Measurements from ENCODE around the gene PCBD2.
"Not testable (repeated sequence)": the region's sequence is repeated elsewhere in the genome, so short reads cannot be mapped to it uniquely, and the experiment has no call there.

PCBD2 gene

DNA sequence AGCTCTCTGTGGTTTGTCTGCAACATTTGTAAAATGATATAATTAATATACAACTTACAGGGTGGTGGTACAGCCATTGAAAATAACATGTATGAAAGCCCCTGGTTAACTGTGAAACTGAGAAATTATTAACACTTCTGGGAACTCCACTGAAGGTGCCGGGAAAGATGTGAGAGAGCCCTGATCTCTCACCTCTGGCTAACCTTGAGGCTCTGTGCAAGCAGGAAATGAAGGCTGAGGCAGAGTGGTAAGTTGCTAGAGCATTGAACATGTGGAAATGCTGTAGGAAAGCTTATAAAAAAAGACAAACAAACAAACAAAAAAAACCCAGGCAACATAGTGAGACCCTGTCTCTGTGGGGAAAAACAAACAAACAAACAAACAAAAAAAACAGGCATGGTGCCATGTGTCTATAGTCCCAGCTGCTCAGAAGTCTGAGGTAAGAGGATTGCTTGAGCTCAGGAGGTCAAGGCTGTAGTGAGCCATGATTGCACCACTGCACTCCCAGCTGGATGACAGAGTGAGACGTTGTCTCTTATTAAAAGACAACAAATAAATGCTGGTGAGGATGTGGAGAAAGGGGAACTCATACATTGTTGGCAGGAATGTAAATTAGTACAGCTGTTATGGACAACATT lies 70.3 kb downstream of the PCBD2 start:
- H3K9ac ChIP-seq (ENCODE audit: low read depth in 1 of 2, low read length in 2 of 2), result no peak overlapping the region
- H3K9me3 ChIP-seq (ENCODE audit: control insufficient read depth in 2 of 2, low read length in 2 of 2), result peaks cover 3 to 4% of the 10 kb centered on the region in 2 donors
- H3K36me3 ChIP-seq (ENCODE audit: control insufficient read depth in 2 of 2, insufficient read depth in 2 of 2, low read length in 2 of 2), result no peaks in the 10 kb centered on the region
- no peak overlapping the region for H3K4me3 ChIP-seq (ENCODE audit: low read length in 2 of 2)
- H3K27ac ChIP-seq (ENCODE audit: low read depth in 2 of 2, low read length in 2 of 2), result no peak overlapping the region
- no peaks in the 10 kb centered on the region for H3K27me3 ChIP-seq (ENCODE audit: control insufficient read depth in 2 of 2, insufficient read depth in 2 of 2, low read length in 2 of 2)
- no peaks in the 10 kb centered on the region for H3K4me1 ChIP-seq (ENCODE audit: control insufficient read depth in 2 of 2, insufficient read depth in 2 of 2, low read length in 2 of 2)

DNA sequence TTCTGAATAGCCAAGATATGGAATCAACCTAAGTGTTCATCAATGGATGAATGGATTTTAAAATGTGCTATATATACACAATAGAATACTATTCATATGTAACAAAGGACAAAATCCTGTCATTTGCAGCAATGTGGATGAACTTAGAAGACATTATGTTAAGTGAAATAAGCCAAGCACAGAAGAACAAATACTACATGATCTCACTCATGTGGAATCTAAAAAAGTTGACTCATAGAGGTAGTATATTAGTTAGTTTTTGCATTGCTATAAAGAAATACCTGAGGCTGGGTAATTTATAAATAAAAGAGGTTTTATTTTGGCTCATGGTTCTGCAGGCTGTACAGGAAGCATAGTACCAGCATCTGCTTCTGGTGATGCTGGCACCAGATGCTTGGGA lies 70.9 kb downstream of the PCBD2 start:
- Histone ChIP-seq H3K36me3 (ENCODE audit: control insufficient read depth in 2 of 2, insufficient read depth in 2 of 2, low read length in 2 of 2) (no peaks in the 10 kb centered on the region), H3K9me3 (ENCODE audit: control insufficient read depth in 2 of 2, low read length in 2 of 2) (peaks cover 3 to 4% of the 10 kb centered on the region in 2 donors), H3K27ac (ENCODE audit: low read depth in 2 of 2, low read length in 2 of 2) (no peak overlapping the region), H3K27me3 (ENCODE audit: control insufficient read depth in 2 of 2, insufficient read depth in 2 of 2, low read length in 2 of 2) (no peaks in the 10 kb centered on the region), H3K4me1 (ENCODE audit: control insufficient read depth in 2 of 2, insufficient read depth in 2 of 2, low read length in 2 of 2) (no peaks in the 10 kb centered on the region), H3K4me3 (ENCODE audit: low read length in 2 of 2) (no peak overlapping the region), H3K9ac (ENCODE audit: low read depth in 1 of 2, low read length in 2 of 2) (no peak overlapping the region)

DNA sequence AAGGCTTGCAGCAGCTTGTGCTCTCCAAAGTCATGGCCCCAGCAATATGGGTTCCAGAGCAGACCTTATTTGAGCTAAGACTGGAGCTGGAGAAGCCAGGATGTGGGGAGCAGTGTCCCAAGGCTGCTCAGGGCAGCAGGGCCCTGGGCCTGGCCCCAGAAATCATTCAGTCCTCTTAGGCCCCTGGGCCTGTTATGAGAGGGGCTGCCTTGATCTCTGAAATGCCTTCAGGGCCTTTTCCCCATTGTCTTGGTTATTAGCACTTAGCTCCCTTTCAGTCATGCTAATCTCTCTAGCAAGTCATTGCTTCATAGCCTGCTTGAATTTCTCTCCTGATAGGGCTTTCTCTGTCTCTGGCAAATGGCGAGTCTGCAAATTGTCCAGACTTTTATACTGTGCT lies 71.9 kb downstream of the PCBD2 start:
- Histone ChIP-seq H3K36me3 (ENCODE audit: control insufficient read depth in 2 of 2, insufficient read depth in 2 of 2, low read length in 2 of 2) (no peaks in the 10 kb centered on the region), H3K9me3 (ENCODE audit: control insufficient read depth in 2 of 2, low read length in 2 of 2) (peaks cover 3 to 8% of the 10 kb centered on the region in 2 donors), H3K4me1 (ENCODE audit: control insufficient read depth in 2 of 2, insufficient read depth in 2 of 2, low read length in 2 of 2) (no peaks in the 10 kb centered on the region), H3K27ac (ENCODE audit: low read depth in 2 of 2, low read length in 2 of 2) (no peak overlapping the region), H3K27me3 (ENCODE audit: control insufficient read depth in 2 of 2, insufficient read depth in 2 of 2, low read length in 2 of 2) (no peaks in the 10 kb centered on the region), H3K9ac (ENCODE audit: low read depth in 1 of 2, low read length in 2 of 2) (no peak overlapping the region), H3K4me3 (ENCODE audit: low read length in 2 of 2) (no peak overlapping the region)

DNA sequence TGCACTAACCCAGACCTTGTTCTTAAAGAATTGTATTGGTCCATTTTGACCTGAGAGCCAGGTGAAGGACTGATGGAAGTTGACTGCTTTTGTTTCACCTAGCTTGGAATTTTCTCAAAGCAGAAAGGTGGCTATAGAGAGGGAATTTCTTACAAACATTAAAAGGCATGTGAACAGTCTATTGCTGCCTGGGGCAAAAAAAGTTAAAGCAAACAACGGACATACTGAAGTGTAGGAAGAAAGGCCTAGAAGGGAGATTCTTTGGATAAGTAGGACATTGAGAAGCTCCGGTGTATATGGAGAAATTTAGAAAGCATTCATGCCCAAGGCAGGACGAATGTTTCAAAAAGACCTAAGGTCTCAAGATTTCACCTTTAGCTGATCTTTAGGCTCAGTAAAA lies 74.5 kb downstream of the PCBD2 start:
- Histone ChIP-seq H3K4me3 (ENCODE audit: low read length in 2 of 2) (no peak overlapping the region), H3K9ac (ENCODE audit: low read depth in 1 of 2, low read length in 2 of 2) (no peak overlapping the region), H3K36me3 (ENCODE audit: control insufficient read depth in 2 of 2, insufficient read depth in 2 of 2, low read length in 2 of 2) (no peaks in the 10 kb centered on the region), H3K9me3 (ENCODE audit: control insufficient read depth in 2 of 2, low read length in 2 of 2) (peaks cover 3 to 14% of the 10 kb centered on the region in 2 donors), H3K4me1 (ENCODE audit: control insufficient read depth in 2 of 2, insufficient read depth in 2 of 2, low read length in 2 of 2) (no peaks in the 10 kb centered on the region), H3K27ac (ENCODE audit: low read depth in 2 of 2, low read length in 2 of 2) (no peak overlapping the region), H3K27me3 (ENCODE audit: control insufficient read depth in 2 of 2, insufficient read depth in 2 of 2, low read length in 2 of 2) (no peaks in the 10 kb centered on the region)

DNA sequence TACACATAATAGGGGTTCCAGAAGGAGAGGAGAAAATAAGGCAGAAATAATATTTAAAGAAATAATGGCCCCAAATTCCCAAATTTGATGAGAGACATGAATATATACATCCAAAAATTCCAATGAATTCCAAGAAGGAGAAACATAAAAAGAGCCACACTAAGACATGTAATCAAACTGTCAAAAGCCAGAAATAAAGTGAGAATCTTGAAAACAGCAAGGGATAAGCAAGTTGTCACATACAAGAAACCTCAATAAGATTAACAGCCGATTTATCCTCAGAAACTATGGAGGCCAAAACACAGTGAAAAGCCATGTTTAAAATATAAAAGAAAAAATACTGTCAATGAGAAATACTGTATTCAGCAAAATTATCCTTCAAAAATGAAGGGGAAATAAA lies 77.3 kb downstream of the PCBD2 start:
- no peaks in the 10 kb centered on the region for H3K4me1 ChIP-seq (ENCODE audit: control insufficient read depth in 2 of 2, insufficient read depth in 2 of 2, low read length in 2 of 2)
- H3K27ac ChIP-seq (ENCODE audit: low read depth in 2 of 2, low read length in 2 of 2), result no peak overlapping the region
- H3K9ac ChIP-seq (ENCODE audit: low read depth in 1 of 2, low read length in 2 of 2), result no peak overlapping the region
- no peaks in the 10 kb centered on the region for H3K36me3 ChIP-seq (ENCODE audit: control insufficient read depth in 2 of 2, insufficient read depth in 2 of 2, low read length in 2 of 2)
- H3K27me3 ChIP-seq (ENCODE audit: control insufficient read depth in 2 of 2, insufficient read depth in 2 of 2, low read length in 2 of 2), result no peaks in the 10 kb centered on the region
- no peak overlapping the region for H3K4me3 ChIP-seq (ENCODE audit: low read length in 2 of 2)
- peaks cover 0 to 14% of the 10 kb centered on the region in 2 donors for H3K9me3 ChIP-seq (ENCODE audit: control insufficient read depth in 2 of 2, low read length in 2 of 2)

DNA sequence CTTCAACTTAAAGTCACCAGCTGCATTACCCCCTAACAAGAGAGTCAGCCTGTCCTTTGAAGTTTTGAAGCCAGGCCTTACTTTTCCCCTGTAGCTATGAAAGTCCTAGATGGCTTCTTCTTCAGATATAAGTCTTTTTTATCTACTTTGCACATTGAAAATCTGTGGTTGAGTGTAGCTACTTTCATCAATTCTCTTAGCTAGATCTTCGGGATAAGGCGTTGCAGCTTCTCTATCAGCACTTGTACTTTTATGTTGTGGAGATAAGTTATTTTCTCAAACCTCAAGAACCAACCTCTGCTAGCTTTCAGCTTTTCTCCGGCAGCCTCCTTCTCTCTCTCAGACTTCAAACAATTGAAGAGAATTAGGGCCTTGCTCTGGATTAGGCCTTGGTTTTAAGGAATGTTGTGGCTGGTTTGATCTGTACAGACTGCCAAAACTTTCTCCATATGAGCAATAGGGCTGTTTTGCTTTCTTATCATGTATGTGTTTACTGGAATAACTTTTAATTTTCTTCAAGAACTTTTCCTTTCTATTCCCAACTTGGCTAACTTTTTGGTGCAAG lies 84.4 kb downstream of the PCBD2 start:
- H3K36me3 ChIP-seq (ENCODE audit: control insufficient read depth in 2 of 2, insufficient read depth in 2 of 2, low read length in 2 of 2), result no peaks in the 10 kb centered on the region
- H3K4me1 ChIP-seq (ENCODE audit: control insufficient read depth in 2 of 2, insufficient read depth in 2 of 2, low read length in 2 of 2), result no peaks in the 10 kb centered on the region
- no peaks in the 10 kb centered on the region for H3K27me3 ChIP-seq (ENCODE audit: control insufficient read depth in 2 of 2, insufficient read depth in 2 of 2, low read length in 2 of 2)
- no peak overlapping the region for H3K4me3 ChIP-seq (ENCODE audit: low read length in 2 of 2)
- H3K27ac ChIP-seq (ENCODE audit: low read depth in 2 of 2, low read length in 2 of 2), result no peak overlapping the region
- H3K9ac ChIP-seq (ENCODE audit: low read depth in 1 of 2, low read length in 2 of 2), result no peak overlapping the region
- no peaks in the 10 kb centered on the region for H3K9me3 ChIP-seq (ENCODE audit: control insufficient read depth in 2 of 2, low read length in 2 of 2)

DNA sequence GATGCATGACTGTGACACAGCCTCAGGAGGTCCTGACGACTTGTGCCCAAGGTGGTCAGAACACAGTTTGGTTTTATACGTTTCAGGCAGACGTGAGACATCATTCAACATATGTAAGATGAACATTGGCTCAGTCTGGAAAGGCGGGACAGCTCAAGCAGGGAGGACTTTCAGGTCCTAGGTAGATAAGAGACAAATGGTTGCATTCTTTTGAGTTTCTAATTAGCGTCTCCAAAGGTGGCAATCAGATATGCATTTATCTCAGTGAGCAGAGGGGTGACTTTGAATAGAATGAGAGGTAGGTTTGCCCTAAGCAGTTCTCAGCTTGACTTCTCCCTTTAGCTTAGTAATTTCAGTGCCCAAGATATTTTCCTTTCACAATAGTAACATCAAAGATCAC lies 85.3 kb downstream of the PCBD2 start:
- H3K27me3 ChIP-seq (ENCODE audit: control insufficient read depth in 2 of 2, insufficient read depth in 2 of 2, low read length in 2 of 2); H3K27ac ChIP-seq (ENCODE audit: low read depth in 2 of 2, low read length in 2 of 2); H3K36me3 ChIP-seq (ENCODE audit: control insufficient read depth in 2 of 2, insufficient read depth in 2 of 2, low read length in 2 of 2): not testable (repeated sequence)

DNA sequence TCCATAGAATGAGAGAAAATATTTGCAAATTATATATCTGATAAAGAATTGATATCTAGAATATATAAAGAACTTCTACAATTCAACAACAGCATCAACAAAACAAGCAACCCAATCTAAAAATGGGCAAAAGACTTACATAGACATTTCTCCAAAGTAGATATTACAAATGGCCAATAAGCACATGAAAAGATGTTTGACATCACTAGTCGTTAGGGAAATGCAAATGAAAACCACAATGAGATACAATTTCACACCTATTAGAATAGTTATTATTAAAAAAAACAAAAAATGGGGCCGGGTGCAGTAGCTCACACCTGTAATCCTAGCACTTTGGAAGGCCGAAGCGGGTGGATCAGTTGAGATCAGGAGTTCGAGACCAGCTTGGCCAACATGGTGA lies 87.2 kb downstream of the PCBD2 start:
- no peaks in the 10 kb centered on the region for H3K4me1 ChIP-seq (ENCODE audit: control insufficient read depth in 2 of 2, insufficient read depth in 2 of 2, low read length in 2 of 2)
- H3K36me3 ChIP-seq (ENCODE audit: control insufficient read depth in 2 of 2, insufficient read depth in 2 of 2, low read length in 2 of 2), result no peaks in the 10 kb centered on the region
- no peaks in the 10 kb centered on the region for H3K9me3 ChIP-seq (ENCODE audit: control insufficient read depth in 2 of 2, low read length in 2 of 2)
- no peak overlapping the region for H3K9ac ChIP-seq (ENCODE audit: low read depth in 1 of 2, low read length in 2 of 2)
- H3K4me3 ChIP-seq (ENCODE audit: low read length in 2 of 2), result no peak overlapping the region
- H3K27me3 ChIP-seq (ENCODE audit: control insufficient read depth in 2 of 2, insufficient read depth in 2 of 2, low read length in 2 of 2), result no peaks in the 10 kb centered on the region
- H3K27ac ChIP-seq (ENCODE audit: low read depth in 2 of 2, low read length in 2 of 2), result no peak overlapping the region

More for the DNA sequence above, 85.3 kb downstream of the PCBD2 start:
- H3K9me3 ChIP-seq (ENCODE audit: control insufficient read depth in 2 of 2, low read length in 2 of 2); H3K4me3 ChIP-seq (ENCODE audit: low read length in 2 of 2); H3K9ac ChIP-seq (ENCODE audit: low read depth in 1 of 2, low read length in 2 of 2); H3K4me1 ChIP-seq (ENCODE audit: control insufficient read depth in 2 of 2, insufficient read depth in 2 of 2, low read length in 2 of 2): not testable (repeated sequence)

DNA sequence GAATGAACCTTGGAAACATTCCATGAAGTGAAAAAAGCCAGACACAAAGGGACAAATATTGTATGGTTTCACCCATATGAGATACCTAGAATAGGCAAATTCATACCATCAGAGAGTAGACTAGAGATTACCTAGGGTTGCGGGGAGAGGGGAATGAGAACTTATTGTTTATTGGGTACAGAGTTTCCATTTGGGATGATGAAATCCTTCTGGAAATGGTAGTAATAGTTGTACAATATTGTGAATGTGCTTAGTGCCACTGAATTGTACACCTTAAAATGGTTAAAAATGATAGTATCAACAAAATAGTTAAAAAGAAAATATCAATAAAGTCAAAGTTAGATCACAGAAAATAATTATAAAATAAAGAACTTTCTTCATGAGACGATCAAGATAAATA lies 88.2 kb downstream of the PCBD2 start:
- Histone ChIP-seq H3K27ac (ENCODE audit: low read depth in 2 of 2, low read length in 2 of 2) (no peak overlapping the region), H3K9ac (ENCODE audit: low read depth in 1 of 2, low read length in 2 of 2) (no peak overlapping the region), H3K9me3 (ENCODE audit: control insufficient read depth in 2 of 2, low read length in 2 of 2) (no peaks in the 10 kb centered on the region), H3K27me3 (ENCODE audit: control insufficient read depth in 2 of 2, insufficient read depth in 2 of 2, low read length in 2 of 2) (no peaks in the 10 kb centered on the region), H3K36me3 (ENCODE audit: control insufficient read depth in 2 of 2, insufficient read depth in 2 of 2, low read length in 2 of 2) (no peaks in the 10 kb centered on the region), H3K4me1 (ENCODE audit: control insufficient read depth in 2 of 2, insufficient read depth in 2 of 2, low read length in 2 of 2) (no peaks in the 10 kb centered on the region), H3K4me3 (ENCODE audit: low read length in 2 of 2) (no peak overlapping the region)

DNA sequence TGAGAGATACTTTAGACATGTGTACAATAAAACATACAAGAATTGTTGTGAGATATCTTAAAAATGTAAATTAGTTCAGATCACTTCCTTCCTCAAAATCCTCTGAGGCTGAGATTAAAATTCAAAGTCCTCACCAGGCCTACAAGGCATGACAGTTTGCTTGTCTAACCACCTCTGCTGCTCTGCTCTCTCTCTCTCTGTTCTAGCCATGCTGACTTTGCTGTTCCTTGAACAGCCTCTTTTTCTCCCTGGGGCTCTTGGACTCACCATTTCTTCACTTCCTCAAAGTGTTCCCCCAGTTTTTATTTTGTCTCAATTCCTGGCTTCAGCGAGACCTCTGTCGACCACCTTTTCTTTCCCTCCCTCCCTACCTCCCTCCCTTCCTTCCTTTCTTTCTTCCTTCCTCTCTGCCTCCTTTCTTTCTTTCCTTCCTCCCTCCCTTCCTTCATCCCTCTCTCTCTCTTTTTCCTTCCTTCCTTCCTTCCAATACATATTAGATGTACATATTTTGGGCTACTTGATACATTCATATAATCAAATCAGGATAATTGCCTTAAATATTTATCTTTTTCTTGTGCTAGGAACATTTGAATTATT lies 89.7 kb downstream of the PCBD2 start:
- H3K4me1 ChIP-seq (ENCODE audit: control insufficient read depth in 2 of 2, insufficient read depth in 2 of 2, low read length in 2 of 2), result no peaks in the 10 kb centered on the region
- no peaks in the 10 kb centered on the region for H3K27me3 ChIP-seq (ENCODE audit: control insufficient read depth in 2 of 2, insufficient read depth in 2 of 2, low read length in 2 of 2)
- no peak overlapping the region for H3K4me3 ChIP-seq (ENCODE audit: low read length in 2 of 2)
- no peaks in the 10 kb centered on the region for H3K9me3 ChIP-seq (ENCODE audit: control insufficient read depth in 2 of 2, low read length in 2 of 2)
- H3K27ac ChIP-seq (ENCODE audit: low read depth in 2 of 2, low read length in 2 of 2), result no peak overlapping the region
- no peaks in the 10 kb centered on the region for H3K36me3 ChIP-seq (ENCODE audit: control insufficient read depth in 2 of 2, insufficient read depth in 2 of 2, low read length in 2 of 2)
- H3K9ac ChIP-seq (ENCODE audit: low read depth in 1 of 2, low read length in 2 of 2), result no peak overlapping the region

Measured in mucosa of rectum (tissue), 2 donors.